HEK293T (cell line): ENCODE results near the gene RBM20.

Experiments
- CTCF ChIA-PET: fragments of 350-600 bp; formaldehyde crosslinking; extraction: SDS; loops from one replicate; lab custom pipeline; 2021; ENCODE audit warnings: antibody characterized with exemption, inconsistent platforms; lab: Yijun Ruan, JAX
- POLR2A ChIA-PET: fragments of 350-600 bp; formaldehyde crosslinking; extraction: SDS; loops from one replicate; lab custom pipeline; 2020; ENCODE audit warnings: antibody characterized with exemption, inconsistent platforms; lab: Yijun Ruan, JAX
- DNase-seq: peaks from one replicate; pipeline ENCODE4 v3.0.0; 2012; ENCODE audit warnings: mixed read lengths; ENCODE audit errors: extremely low spot score
- ARNT ChIP-seq: fragments of 450-650 bp; IDR thresholded peaks from 2 replicates; pipeline ENCODE4 v1.6.1; 2017; ENCODE audit warnings: mild to moderate bottlenecking
- BHLHE40 ChIP-seq: fragments of 450-650 bp; IDR thresholded peaks from 2 replicates; pipeline ENCODE4 v1.6.1; 2016; ENCODE audit warnings: mild to moderate bottlenecking, moderate library complexity, borderline replicate concordance
- CTBP1 ChIP-seq: fragments of 450-650 bp; IDR thresholded peaks from 2 replicates; pipeline ENCODE4 v1.6.1; 2016; ENCODE audit warnings: borderline replicate concordance
- ELF4 ChIP-seq: fragments of 450-650 bp; IDR thresholded peaks from 2 replicates; pipeline ENCODE4 v1.6.1; 2017; ENCODE audit warnings: antibody characterized with exemption
- FOXA1 ChIP-seq: fragments of 450-650 bp; IDR thresholded peaks from 2 replicates; pipeline ENCODE4 v1.6.1; 2016; ENCODE audit warnings: mild to moderate bottlenecking
- FOXK2 ChIP-seq: fragments of 450-650 bp; IDR thresholded peaks from 2 replicates; pipeline ENCODE4 v1.6.1; 2016; ENCODE audit warnings: mild to moderate bottlenecking
- FOXM1 ChIP-seq: fragments of 450-650 bp; IDR thresholded peaks from 2 replicates; pipeline ENCODE4 v1.6.1; 2017; ENCODE audit warnings: mild to moderate bottlenecking, borderline replicate concordance
- HDGF ChIP-seq: fragments of 450-650 bp; IDR thresholded peaks from 2 replicates; pipeline ENCODE4 v1.6.1; 2017; ENCODE audit warnings: antibody characterized with exemption, borderline replicate concordance
- L3MBTL2 ChIP-seq: fragments of 450-650 bp; conservative IDR thresholded peaks from 2 replicates; pipeline ENCODE4 v1.6.1; 2016; ENCODE audit warnings: mild to moderate bottlenecking
- LEF1 ChIP-seq: fragments of 450-650 bp; IDR thresholded peaks from 2 replicates; pipeline ENCODE4 v1.6.1; 2017; ENCODE audit warnings: mild to moderate bottlenecking, borderline replicate concordance
- NFRKB ChIP-seq: fragments of 450-650 bp; IDR thresholded peaks from 2 replicates; pipeline ENCODE4 v1.6.1; 2016; ENCODE audit warnings: mild to moderate bottlenecking, moderate library complexity
- SP1 ChIP-seq: fragments of 450-650 bp; IDR thresholded peaks from 2 replicates; pipeline ENCODE4 v1.6.1; 2017
- SUZ12 ChIP-seq: fragments of 450-650 bp; IDR thresholded peaks from 2 replicates; pipeline ENCODE4 v1.6.1; 2016; ENCODE audit warnings: mild to moderate bottlenecking
- TARDBP ChIP-seq: fragments of 450-650 bp; IDR thresholded peaks from 2 replicates; pipeline ENCODE4 v1.6.1; 2016
- ZNF384 ChIP-seq: fragments of 450-650 bp; IDR thresholded peaks from 2 replicates; pipeline ENCODE4 v1.6.1; 2016
- TF ChIP-seq, protein P1 (sequence below): fragments of 450-650 bp; IDR thresholded peaks from 2 replicates; pipeline ENCODE4 v1.6.1; 2016

RBM20 gene

DNA sequence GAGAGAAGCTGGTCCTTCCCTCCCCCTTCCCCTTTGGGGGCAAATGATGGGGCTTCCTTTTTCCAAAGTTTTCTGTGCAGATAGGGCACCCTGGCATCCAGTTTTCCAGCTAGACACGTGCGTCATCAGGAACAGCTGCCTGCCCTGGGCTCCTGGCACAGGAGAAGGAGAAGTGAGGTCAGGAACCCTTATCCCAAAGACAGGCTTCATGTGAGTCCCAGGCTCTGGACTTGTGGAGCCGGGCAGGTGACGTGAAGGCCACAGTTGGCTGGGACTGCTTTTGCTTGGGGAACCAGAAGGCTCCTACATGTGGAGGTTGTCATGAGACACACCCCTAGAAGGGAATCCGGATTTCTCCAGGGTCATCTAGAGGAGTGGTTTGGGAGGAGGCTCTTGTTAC lies 66.5 kb downstream of the RBM20 start:
- ChIA-PET CTCF (no interaction called here), POLR2A (no interaction called here)
- TF ChIP-seq ZNF384 (no peak), SUZ12 (no peak)
- DNase-seq, result no peak

DNA sequence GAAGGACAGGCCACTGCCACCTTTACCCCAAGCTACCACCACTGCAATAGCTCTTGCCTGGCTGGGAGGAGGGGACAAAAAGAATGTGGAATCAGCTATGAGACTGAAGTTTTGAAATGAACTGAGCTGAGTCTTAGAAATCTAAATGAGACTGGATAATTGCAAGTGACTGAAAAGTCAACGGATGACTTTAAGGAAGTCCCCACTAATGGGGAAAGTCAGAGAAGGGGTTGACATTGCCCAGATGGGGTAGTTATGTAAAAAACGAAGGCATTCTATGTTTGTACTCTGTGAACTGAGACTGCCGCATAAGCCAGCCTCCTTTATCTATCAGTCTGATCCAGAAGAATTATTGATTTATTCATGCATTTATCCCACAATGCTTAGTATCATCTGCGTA lies 67.2 kb downstream of the RBM20 start:
- CTCF ChIA-PET, result interaction anchor here (0.6 kb wide), 1 partner anchor 24 kb away, joined by 3 read pairs; no protein-coding TSS in a partner anchor
- POLR2A ChIA-PET, result no interaction called here
- DNase-seq, result no peak
- TF ChIP-seq BHLHE40, result no peak
- TF ChIP-seq FOXK2, result no peak
- TF ChIP-seq FOXA1, result no peak

- ChIA-PET POLR2A (no interaction called here), CTCF (no interaction called here)
- no peak for DNase-seq
- no peak for TF ChIP-seq FOXK2
- no peak for TF ChIP-seq ZNF384
- no peak for TF ChIP-seq ELF4
- no peak for TF ChIP-seq HDGF
- no peak for TF ChIP-seq FOXA1
- no peak for TF ChIP-seq CTBP1
- no peak for TF ChIP-seq FOXM1
- TF ChIP-seq ARNT, result no peak
- TF ChIP-seq, protein P1, sequence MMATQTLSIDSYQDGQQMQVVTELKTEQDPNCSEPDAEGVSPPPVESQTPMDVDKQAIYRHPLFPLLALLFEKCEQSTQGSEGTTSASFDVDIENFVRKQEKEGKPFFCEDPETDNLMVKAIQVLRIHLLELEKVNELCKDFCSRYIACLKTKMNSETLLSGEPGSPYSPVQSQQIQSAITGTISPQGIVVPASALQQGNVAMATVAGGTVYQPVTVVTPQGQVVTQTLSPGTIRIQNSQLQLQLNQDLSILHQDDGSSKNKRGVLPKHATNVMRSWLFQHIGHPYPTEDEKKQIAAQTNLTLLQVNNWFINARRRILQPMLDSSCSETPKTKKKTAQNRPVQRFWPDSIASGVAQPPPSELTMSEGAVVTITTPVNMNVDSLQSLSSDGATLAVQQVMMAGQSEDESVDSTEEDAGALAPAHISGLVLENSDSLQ, result no peak
- no peak for TF ChIP-seq SUZ12
- TF ChIP-seq TARDBP, result no peak
- no peak for TF ChIP-seq NFRKB
Measured at GRCh38 chr10:110714356-110714755, 70.2 kb downstream of the RBM20 start.

GRCh38 chr10:110717781-110718589 lies 73.8 kb downstream of the RBM20 start:
- TF ChIP-seq ZNF384, result no peak
- TF ChIP-seq FOXM1, result no peak
- TF ChIP-seq CTBP1, result no peak
- no peak for TF ChIP-seq HDGF
- TF ChIP-seq, protein P1, result no peak
- no peak for TF ChIP-seq L3MBTL2
- no peak for TF ChIP-seq LEF1
- no peak for TF ChIP-seq SUZ12
- TF ChIP-seq FOXA1, result no peak
- no peak for TF ChIP-seq ELF4
- no peak for TF ChIP-seq BHLHE40
- TF ChIP-seq FOXK2, result no peak
- no peak for TF ChIP-seq SP1
- TF ChIP-seq ARNT, result no peak
- TF ChIP-seq NFRKB, result no peak
- TF ChIP-seq TARDBP, result no peak
- CTCF ChIA-PET, result no interaction called here
- no peak for DNase-seq
- POLR2A ChIA-PET, result no interaction called here

DNA sequence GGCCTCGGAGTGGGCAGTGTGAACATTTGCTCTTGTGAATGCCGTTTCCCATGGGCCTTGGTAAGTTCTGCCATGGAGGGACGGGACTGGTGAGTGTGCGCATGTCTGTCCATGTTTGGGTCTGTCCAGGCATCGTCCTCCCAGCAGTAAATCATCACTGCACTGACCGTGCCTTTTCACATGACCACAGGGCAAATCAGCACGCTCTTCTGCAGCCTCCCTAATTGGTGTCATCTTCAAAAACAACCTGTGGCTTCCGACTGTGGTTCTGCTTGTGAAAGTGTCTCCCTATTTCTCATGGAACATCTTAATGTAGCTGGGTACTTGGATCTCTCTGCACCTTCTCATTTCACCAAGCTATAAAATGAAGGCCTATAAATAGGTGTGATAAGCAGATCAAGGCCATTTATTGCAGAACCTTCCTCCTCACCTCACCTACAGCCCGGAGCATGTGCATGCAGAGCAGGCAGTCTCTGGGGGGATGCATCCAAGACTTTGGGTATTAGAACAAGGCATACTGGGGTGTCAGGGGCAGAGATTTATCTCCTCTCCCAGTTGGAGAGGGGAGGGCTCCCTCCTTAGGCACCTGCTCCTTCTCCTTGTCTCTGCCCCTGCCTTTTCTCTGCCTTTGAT lies 77.4 kb downstream of the RBM20 start:
- TF ChIP-seq, protein P1, result no peak
- no peak for TF ChIP-seq ZNF384
- no peak for TF ChIP-seq HDGF
- TF ChIP-seq SUZ12, result no peak
- TF ChIP-seq FOXA1, result no peak
- TF ChIP-seq SP1, result no peak
- TF ChIP-seq ELF4, result no peak
- no peak for TF ChIP-seq FOXM1
- no peak for TF ChIP-seq FOXK2
- no peak for TF ChIP-seq BHLHE40
- TF ChIP-seq CTBP1, result no peak
- no peak for TF ChIP-seq LEF1
- no peak for TF ChIP-seq TARDBP
- TF ChIP-seq ARNT, result no peak
- no peak for TF ChIP-seq NFRKB
- CTCF ChIA-PET, result no interaction called here
- no peak for DNase-seq
- POLR2A ChIA-PET, result no interaction called here

GRCh38 chr10:110723224-110723891 lies 79.2 kb downstream of the RBM20 start:
- CTCF ChIA-PET, result interaction anchor here (0.6 kb wide), 1 partner anchor 109 kb away, joined by 12 read pairs; no protein-coding TSS in a partner anchor
- DNase-seq, result no peak
- no peak for TF ChIP-seq ZNF384
- no peak for TF ChIP-seq BHLHE40
- no peak for TF ChIP-seq L3MBTL2
- no peak for TF ChIP-seq SUZ12
- TF ChIP-seq, protein P1, result no peak
- TF ChIP-seq TARDBP, result no peak
- TF ChIP-seq NFRKB, result no peak
- no peak for TF ChIP-seq SP1
- TF ChIP-seq CTBP1, result no peak
- TF ChIP-seq FOXA1, result no peak
- TF ChIP-seq HDGF, result no peak
- POLR2A ChIA-PET, result no interaction called here
